ENCODE data around the gene RALGAPA2.

RALGAPA2 gene

GRCh38 chr20:20649945-20650344 lies 62.5 kb downstream of the RALGAPA2 start:
- Histone ChIP-seq H3K4me1 (ENCODE audit: control insufficient read depth, low read depth, low read length) (peaks cover 8% of the 10 kb centered on the region), H3K36me3 (ENCODE audit: control insufficient read depth, low read depth, low read length) (no peaks in the 10 kb centered on the region), H3K27ac (ENCODE audit: low read length) (no peak overlapping the region), H3K27me3 (ENCODE audit: control insufficient read depth, insufficient read depth, low read length) (no peaks in the 10 kb centered on the region), H3K9ac (ENCODE audit: low read length) (no peak overlapping the region), H3K4me3 (ENCODE audit: low read length) (no peak overlapping the region), H3K9me3 (ENCODE audit: control insufficient read depth, low read depth, low read length) (no peaks in the 10 kb centered on the region)

GRCh38 chr20:20643927-20644326 lies 68.5 kb downstream of the RALGAPA2 start:
- H3K36me3 ChIP-seq (ENCODE audit: control insufficient read depth, low read depth, low read length), result peaks cover 11% of the 10 kb centered on the region
- H3K4me1 ChIP-seq (ENCODE audit: control insufficient read depth, low read depth, low read length), result peaks cover 5% of the 10 kb centered on the region
- H3K9ac ChIP-seq (ENCODE audit: low read length), result no peak overlapping the region
- H3K9me3 ChIP-seq (ENCODE audit: control insufficient read depth, low read depth, low read length), result no peaks in the 10 kb centered on the region
- H3K27ac ChIP-seq (ENCODE audit: low read length), result no peak overlapping the region
- H3K27me3 ChIP-seq (ENCODE audit: control insufficient read depth, insufficient read depth, low read length), result no peaks in the 10 kb centered on the region
- no peak overlapping the region for H3K4me3 ChIP-seq (ENCODE audit: low read length)

GRCh38 chr20:20641783-20642182 lies 70.7 kb downstream of the RALGAPA2 start:
- Histone ChIP-seq H3K9me3 (ENCODE audit: control insufficient read depth, low read depth, low read length) (no peaks in the 10 kb centered on the region), H3K4me3 (ENCODE audit: low read length) (no peak overlapping the region), H3K27me3 (ENCODE audit: control insufficient read depth, insufficient read depth, low read length) (no peaks in the 10 kb centered on the region), H3K4me1 (ENCODE audit: control insufficient read depth, low read depth, low read length) (no peaks in the 10 kb centered on the region), H3K36me3 (ENCODE audit: control insufficient read depth, low read depth, low read length) (peaks cover 13% of the 10 kb centered on the region), H3K27ac (ENCODE audit: low read length) (no peak overlapping the region), H3K9ac (ENCODE audit: low read length) (no peak overlapping the region)

DNA sequence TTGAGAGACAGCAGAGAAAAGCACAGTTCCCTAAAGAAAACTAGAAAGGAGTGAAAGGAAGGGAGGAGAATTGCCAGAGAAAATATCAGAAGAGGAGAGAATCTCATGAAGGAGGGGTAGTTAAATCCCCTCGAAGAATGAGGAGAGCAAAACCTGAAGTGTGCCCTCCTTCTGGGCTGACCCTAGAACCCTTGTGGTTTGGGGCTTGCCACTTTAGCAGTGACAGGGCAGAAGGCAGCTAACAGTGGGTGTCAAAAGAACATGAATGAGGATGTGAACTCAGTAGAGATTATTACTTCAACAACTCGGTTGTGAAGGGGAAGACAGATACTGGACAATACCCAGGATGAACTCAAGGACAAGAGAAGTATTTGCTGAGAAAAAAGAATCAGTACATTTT lies 73.6 kb downstream of the RALGAPA2 start:
- Histone ChIP-seq H3K27me3 (ENCODE audit: control insufficient read depth, insufficient read depth, low read length) (no peaks in the 10 kb centered on the region), H3K4me3 (ENCODE audit: low read length) (no peak overlapping the region), H3K9ac (ENCODE audit: low read length) (no peak overlapping the region), H3K4me1 (ENCODE audit: control insufficient read depth, low read depth, low read length) (no peaks in the 10 kb centered on the region), H3K9me3 (ENCODE audit: control insufficient read depth, low read depth, low read length) (no peaks in the 10 kb centered on the region), H3K27ac (ENCODE audit: low read length) (no peak overlapping the region), H3K36me3 (ENCODE audit: control insufficient read depth, low read depth, low read length) (peaks cover 17% of the 10 kb centered on the region)

DNA sequence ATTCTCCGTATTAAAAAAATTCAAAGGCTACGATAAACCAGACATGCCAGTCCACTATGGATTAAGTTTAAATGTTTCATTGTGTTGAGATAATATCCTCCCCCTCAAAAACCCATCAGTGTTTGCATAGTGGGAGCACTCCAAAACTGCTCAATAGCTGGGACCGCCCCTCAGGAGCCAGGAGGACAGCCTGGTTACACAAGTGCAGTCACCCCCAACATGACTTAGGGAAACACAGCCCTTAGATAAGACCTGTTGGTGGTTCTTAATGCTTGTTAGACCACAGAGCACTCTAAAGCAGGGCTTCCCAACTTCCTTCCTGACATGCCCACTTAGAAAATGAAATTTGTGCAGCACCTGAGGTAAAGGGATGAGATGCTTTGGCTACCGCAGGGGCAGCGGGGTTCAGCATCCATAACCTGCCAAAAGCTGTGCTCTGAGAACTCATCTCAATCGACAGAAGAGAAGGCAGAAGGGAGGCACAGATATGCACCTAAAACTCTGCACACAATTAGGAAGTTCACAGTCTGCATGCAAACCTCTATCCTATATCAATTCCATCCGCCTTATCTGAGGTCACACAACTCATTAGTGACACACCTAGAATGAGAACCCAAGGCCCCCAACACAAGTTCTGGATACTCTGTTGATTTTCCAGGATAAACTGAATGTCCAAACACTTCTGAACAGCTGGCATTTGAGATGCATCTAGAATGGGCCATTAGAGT lies 74.3 kb downstream of the RALGAPA2 start:
- H3K4me3 ChIP-seq (ENCODE audit: low read length), result no peak overlapping the region
- H3K9me3 ChIP-seq (ENCODE audit: control insufficient read depth, low read depth, low read length), result no peaks in the 10 kb centered on the region
- H3K27ac ChIP-seq (ENCODE audit: low read length), result no peak overlapping the region
- no peak overlapping the region for H3K9ac ChIP-seq (ENCODE audit: low read length)
- no peaks in the 10 kb centered on the region for H3K27me3 ChIP-seq (ENCODE audit: control insufficient read depth, insufficient read depth, low read length)
- no peaks in the 10 kb centered on the region for H3K4me1 ChIP-seq (ENCODE audit: control insufficient read depth, low read depth, low read length)
- peaks cover 17% of the 10 kb centered on the region for H3K36me3 ChIP-seq (ENCODE audit: control insufficient read depth, low read depth, low read length)

GRCh38 chr20:20635006-20635405 lies 77.4 kb downstream of the RALGAPA2 start:
- H3K27ac ChIP-seq (ENCODE audit: low read length), result no peak overlapping the region
- no peaks in the 10 kb centered on the region for H3K9me3 ChIP-seq (ENCODE audit: control insufficient read depth, low read depth, low read length)
- H3K27me3 ChIP-seq (ENCODE audit: control insufficient read depth, insufficient read depth, low read length), result no peaks in the 10 kb centered on the region
- H3K4me1 ChIP-seq (ENCODE audit: control insufficient read depth, low read depth, low read length), result no peaks in the 10 kb centered on the region
- H3K36me3 ChIP-seq (ENCODE audit: control insufficient read depth, low read depth, low read length), result peaks cover 14% of the 10 kb centered on the region
- no peak overlapping the region for H3K9ac ChIP-seq (ENCODE audit: low read length)
- H3K4me3 ChIP-seq (ENCODE audit: low read length), result no peak overlapping the region

DNA sequence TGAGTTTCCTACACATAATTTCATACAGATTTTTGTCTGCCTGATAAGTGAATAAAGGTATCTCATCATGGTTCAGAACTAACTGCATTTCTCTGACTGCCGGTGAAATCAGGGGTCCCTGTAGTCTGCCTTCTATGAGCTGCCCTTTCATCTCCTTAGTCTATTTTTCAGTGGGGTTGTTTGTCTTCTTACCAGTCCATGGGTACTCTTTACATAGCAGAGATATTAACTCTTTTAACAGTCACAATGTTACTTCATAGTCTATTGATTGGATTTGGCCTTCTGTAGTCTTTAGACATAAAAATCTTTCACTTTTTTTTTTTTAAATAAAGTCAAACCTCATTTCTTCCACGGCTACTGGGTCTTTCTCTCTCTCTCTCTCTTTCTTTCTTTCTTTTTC lies 79.8 kb downstream of the RALGAPA2 start:
- no peak overlapping the region for H3K4me3 ChIP-seq (ENCODE audit: low read length)
- no peak overlapping the region for H3K27ac ChIP-seq (ENCODE audit: low read length)
- no peaks in the 10 kb centered on the region for H3K9me3 ChIP-seq (ENCODE audit: control insufficient read depth, low read depth, low read length)
- peaks cover 9% of the 10 kb centered on the region for H3K36me3 ChIP-seq (ENCODE audit: control insufficient read depth, low read depth, low read length)
- H3K9ac ChIP-seq (ENCODE audit: low read length), result no peak overlapping the region
- no peaks in the 10 kb centered on the region for H3K4me1 ChIP-seq (ENCODE audit: control insufficient read depth, low read depth, low read length)
- no peaks in the 10 kb centered on the region for H3K27me3 ChIP-seq (ENCODE audit: control insufficient read depth, insufficient read depth, low read length)

DNA sequence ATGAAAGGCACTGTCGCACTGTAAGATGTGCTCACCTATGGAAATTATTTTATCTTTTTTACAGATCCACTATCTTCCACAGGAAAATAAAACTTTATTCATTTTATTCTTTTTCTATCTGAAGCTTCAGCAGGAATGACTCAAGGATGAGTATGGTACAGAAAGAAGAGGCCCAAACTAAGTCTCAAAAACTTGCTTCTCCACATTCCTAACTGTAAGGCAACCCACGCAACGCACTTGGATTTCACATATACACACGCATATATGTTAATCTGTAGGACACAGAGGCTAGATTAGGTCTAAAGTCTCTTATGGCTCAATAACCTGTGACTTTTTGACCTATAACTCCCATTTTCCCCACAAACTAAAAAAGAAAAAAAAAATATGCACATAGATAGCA lies 81.9 kb downstream of the RALGAPA2 start:
- no peak overlapping the region for H3K9ac ChIP-seq (ENCODE audit: low read length)

GRCh38 chr20:20629556-20630188 lies 82.8 kb downstream of the RALGAPA2 start:
- no peaks in the 10 kb centered on the region for H3K9me3 ChIP-seq (ENCODE audit: control insufficient read depth, low read depth, low read length)
- no peak overlapping the region for H3K9ac ChIP-seq (ENCODE audit: low read length)
- no peak overlapping the region for H3K27ac ChIP-seq (ENCODE audit: low read length)
- H3K4me3 ChIP-seq (ENCODE audit: low read length), result no peak overlapping the region
- H3K4me1 ChIP-seq (ENCODE audit: control insufficient read depth, low read depth, low read length), result no peaks in the 10 kb centered on the region
- H3K36me3 ChIP-seq (ENCODE audit: control insufficient read depth, low read depth, low read length), result peaks cover 9% of the 10 kb centered on the region
- no peaks in the 10 kb centered on the region for H3K27me3 ChIP-seq (ENCODE audit: control insufficient read depth, insufficient read depth, low read length)

More for the DNA sequence above, 81.9 kb downstream of the RALGAPA2 start:
- H3K9me3 ChIP-seq (ENCODE audit: control insufficient read depth, low read depth, low read length), result no peaks in the 10 kb centered on the region
- H3K36me3 ChIP-seq (ENCODE audit: control insufficient read depth, low read depth, low read length), result peaks cover 9% of the 10 kb centered on the region
- no peak overlapping the region for H3K4me3 ChIP-seq (ENCODE audit: low read length)
- H3K4me1 ChIP-seq (ENCODE audit: control insufficient read depth, low read depth, low read length), result no peaks in the 10 kb centered on the region
- H3K27ac ChIP-seq (ENCODE audit: low read length), result no peak overlapping the region
- H3K27me3 ChIP-seq (ENCODE audit: control insufficient read depth, insufficient read depth, low read length), result no peaks in the 10 kb centered on the region

GRCh38 chr20:20628314-20628713 lies 84.1 kb downstream of the RALGAPA2 start:
- Histone ChIP-seq H3K9ac (ENCODE audit: low read length) (no peak overlapping the region), H3K4me3 (ENCODE audit: low read length) (no peak overlapping the region), H3K27ac (ENCODE audit: low read length) (no peak overlapping the region), H3K36me3 (ENCODE audit: control insufficient read depth, low read depth, low read length) (peaks cover 6% of the 10 kb centered on the region), H3K4me1 (ENCODE audit: control insufficient read depth, low read depth, low read length) (no peaks in the 10 kb centered on the region), H3K27me3 (ENCODE audit: control insufficient read depth, insufficient read depth, low read length) (no peaks in the 10 kb centered on the region), H3K9me3 (ENCODE audit: control insufficient read depth, low read depth, low read length) (no peaks in the 10 kb centered on the region)

DNA sequence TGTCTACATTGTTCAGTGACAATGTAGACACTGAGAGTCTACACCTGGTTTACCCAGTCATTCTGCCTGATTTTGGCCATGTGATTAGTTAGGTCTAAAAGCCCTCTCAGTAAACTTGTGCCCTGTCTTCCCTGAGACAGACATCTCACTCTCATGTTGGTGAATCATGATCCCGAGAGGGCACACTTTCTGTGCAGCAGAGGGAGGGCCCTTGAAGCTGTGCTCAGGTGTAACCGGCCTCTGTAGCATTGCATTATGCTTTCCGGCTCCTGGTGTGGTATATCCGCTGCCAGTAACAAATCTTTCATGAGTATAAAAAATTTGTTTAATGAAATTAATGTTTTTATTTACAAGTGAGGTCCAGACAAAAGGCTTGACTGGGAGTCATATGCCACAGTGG lies 85.0 kb downstream of the RALGAPA2 start:
- H3K4me3 ChIP-seq (ENCODE audit: low read length), result no peak overlapping the region
- no peaks in the 10 kb centered on the region for H3K4me1 ChIP-seq (ENCODE audit: control insufficient read depth, low read depth, low read length)
- no peaks in the 10 kb centered on the region for H3K27me3 ChIP-seq (ENCODE audit: control insufficient read depth, insufficient read depth, low read length)
- no peaks in the 10 kb centered on the region for H3K9me3 ChIP-seq (ENCODE audit: control insufficient read depth, low read depth, low read length)
- peaks cover 6% of the 10 kb centered on the region for H3K36me3 ChIP-seq (ENCODE audit: control insufficient read depth, low read depth, low read length)
- no peak overlapping the region for H3K9ac ChIP-seq (ENCODE audit: low read length)
- H3K27ac ChIP-seq (ENCODE audit: low read length), result no peak overlapping the region

GRCh38 chr20:20624914-20625313 lies 87.5 kb downstream of the RALGAPA2 start:
- H3K9ac ChIP-seq (ENCODE audit: low read length), result no peak overlapping the region
- H3K4me1 ChIP-seq (ENCODE audit: control insufficient read depth, low read depth, low read length), result no peaks in the 10 kb centered on the region
- no peak overlapping the region for H3K4me3 ChIP-seq (ENCODE audit: low read length)
- no peak overlapping the region for H3K27ac ChIP-seq (ENCODE audit: low read length)
- H3K27me3 ChIP-seq (ENCODE audit: control insufficient read depth, insufficient read depth, low read length), result no peaks in the 10 kb centered on the region
- H3K9me3 ChIP-seq (ENCODE audit: control insufficient read depth, low read depth, low read length), result no peaks in the 10 kb centered on the region
- H3K36me3 ChIP-seq (ENCODE audit: control insufficient read depth, low read depth, low read length), result peaks cover 6% of the 10 kb centered on the region

All from iPS-18a (cell line).